Measurements from ENCODE around the gene KRT3. TPM values are rescaled to one million over a fixed set of nuclear protein-coding genes. Genes with fewer than 3 reads are reported as not detected.

Gene KRT3
- total RNA-seq, 1 experiment from 2014 or later: not detected

- Mint-ChIP-seq H3K27ac (ENCODE audit: unreplicated experiment) (no peak overlapping the region), H3K9me3 (ENCODE audit: low read depth, unreplicated experiment) (no peaks in the 10 kb centered on the region), H3K36me3 (ENCODE audit: insufficient read depth, unreplicated experiment) (no peaks in the 10 kb centered on the region), H3K27me3 (ENCODE audit: unreplicated experiment) (peaks cover 51% of the 10 kb centered on the region), H3K4me1 (ENCODE audit: low read depth, unreplicated experiment) (peaks cover 3% of the 10 kb centered on the region), H3K4me3 (ENCODE audit: low read depth, unreplicated experiment) (no peak overlapping the region)
- CTCF ChIA-PET: no interaction called here
- no TSS peak for BruUV-seq (replicated peaks)
- intact Hi-C loops (cut with micrococcal nuclease; ENCODE audit: unreplicated experiment): no loop called here
- no peak for DNase-seq
- no peak for TF ChIP-seq CTCF (IDR thresholded peaks at IDR 0.05; ENCODE audit: unreplicated experiment)
Measured at GRCh38 chr12:52809166-52809565, 13.2 kb upstream of the KRT3 start.

- H3K36me3 Mint-ChIP-seq (ENCODE audit: insufficient read depth, unreplicated experiment): no peaks in the 10 kb centered on the region
- no TSS peak for BruUV-seq (replicated peaks)
- no peak overlapping the region for H3K27ac Mint-ChIP-seq (ENCODE audit: unreplicated experiment)
- peaks cover 48% of the 10 kb centered on the region for H3K27me3 Mint-ChIP-seq (ENCODE audit: unreplicated experiment)
- no peak overlapping the region for H3K4me3 Mint-ChIP-seq (ENCODE audit: low read depth, unreplicated experiment)
- DNase-seq: no peak
- intact Hi-C loops (cut with micrococcal nuclease; ENCODE audit: unreplicated experiment): no loop called here
- H3K4me1 Mint-ChIP-seq (ENCODE audit: low read depth, unreplicated experiment): no peaks in the 10 kb centered on the region
- H3K9me3 Mint-ChIP-seq (ENCODE audit: low read depth, unreplicated experiment): no peaks in the 10 kb centered on the region
- no peak for TF ChIP-seq CTCF (IDR thresholded peaks at IDR 0.05; ENCODE audit: unreplicated experiment)
- CTCF ChIA-PET: no interaction called here
Measured at GRCh38 chr12:52808573-52809160, 12.8 kb upstream of the KRT3 start.

GRCh38 chr12:52807544-52808470 lies 11.9 kb upstream of the KRT3 start:
- H3K27ac Mint-ChIP-seq (ENCODE audit: unreplicated experiment): no peak overlapping the region
- H3K36me3 Mint-ChIP-seq (ENCODE audit: insufficient read depth, unreplicated experiment): no peaks in the 10 kb centered on the region
- intact Hi-C loops (cut with micrococcal nuclease; ENCODE audit: unreplicated experiment): no loop called here
- H3K4me1 Mint-ChIP-seq (ENCODE audit: low read depth, unreplicated experiment): no peaks in the 10 kb centered on the region
- no peak for TF ChIP-seq CTCF (IDR thresholded peaks at IDR 0.05; ENCODE audit: unreplicated experiment)
- CTCF ChIA-PET: no interaction called here
- no TSS peak for BruUV-seq (replicated peaks)
- no peaks in the 10 kb centered on the region for H3K9me3 Mint-ChIP-seq (ENCODE audit: low read depth, unreplicated experiment)
- no peak overlapping the region for H3K4me3 Mint-ChIP-seq (ENCODE audit: low read depth, unreplicated experiment)
- no peak for DNase-seq
- peaks cover 56% of the 10 kb centered on the region for H3K27me3 Mint-ChIP-seq (ENCODE audit: unreplicated experiment)

GRCh38 chr12:52806821-52807543 lies 11.1 kb upstream of the KRT3 start:
- DNase-seq: no peak
- no peaks in the 10 kb centered on the region for H3K4me1 Mint-ChIP-seq (ENCODE audit: low read depth, unreplicated experiment)
- no peaks in the 10 kb centered on the region for H3K36me3 Mint-ChIP-seq (ENCODE audit: insufficient read depth, unreplicated experiment)
- peaks cover 62% of the 10 kb centered on the region for H3K27me3 Mint-ChIP-seq (ENCODE audit: unreplicated experiment)
- no TSS peak for BruUV-seq (replicated peaks)
- CTCF ChIA-PET: no interaction called here
- TF ChIP-seq CTCF (IDR thresholded peaks at IDR 0.05; ENCODE audit: unreplicated experiment): no peak
- no peak overlapping the region for H3K27ac Mint-ChIP-seq (ENCODE audit: unreplicated experiment)
- no peaks in the 10 kb centered on the region for H3K9me3 Mint-ChIP-seq (ENCODE audit: low read depth, unreplicated experiment)
- intact Hi-C loops (cut with micrococcal nuclease; ENCODE audit: unreplicated experiment): no loop called here
- no peak overlapping the region for H3K4me3 Mint-ChIP-seq (ENCODE audit: low read depth, unreplicated experiment)
